ENCODE measurements around the gene MST1. TPM values are rescaled to one million over a fixed set of nuclear protein-coding genes. Genes with fewer than 3 reads are reported as not detected.

Gene MST1
- total RNA-seq, 2 experiments from 2014 or later = 3.8 to 4.7 TPM

GRCh38 chr3:49659756-49660155, 29.5 kb downstream of the MST1 start:
- no peaks in the 10 kb centered on the region for H3K9me3 Mint-ChIP-seq (ENCODE audit: insufficient read depth)
- CTCF ChIA-PET = interaction anchor here (1.5 kb wide), 1 partner anchor 120 kb away, joined by 4 read pairs; no protein-coding TSS in a partner anchor
- H3K27ac Mint-ChIP-seq = no peak overlapping the region
- H3K4me3 Mint-ChIP-seq = no peak overlapping the region
- POLR2A ChIA-PET = no interaction called here
- H3K36me3 Mint-ChIP-seq (ENCODE audit: low read depth) = no peaks in the 10 kb centered on the region
- H3K27me3 Mint-ChIP-seq (ENCODE audit: low read depth) = peaks cover 3% of the 10 kb centered on the region
- ATAC-seq (no peak), DNase-seq (no peak)
- no peaks in the 10 kb centered on the region for H3K4me1 Mint-ChIP-seq (ENCODE audit: low read depth)

GRCh38 chr3:49658711-49659110, 30.6 kb downstream of the MST1 start:
- Mint-ChIP-seq H3K4me1 (ENCODE audit: low read depth) (no peaks in the 10 kb centered on the region), H3K27me3 (ENCODE audit: low read depth) (peaks cover 3% of the 10 kb centered on the region)
- CTCF ChIA-PET = no interaction called here

GRCh38 chr3:49657208-49657915, 31.9 kb downstream of the MST1 start:
- Mint-ChIP-seq H3K4me1 (ENCODE audit: low read depth) (no peaks in the 10 kb centered on the region), H3K27me3 (ENCODE audit: low read depth) (peaks cover 3% of the 10 kb centered on the region), H3K36me3 (ENCODE audit: low read depth) (no peaks in the 10 kb centered on the region), H3K9me3 (ENCODE audit: insufficient read depth) (no peaks in the 10 kb centered on the region), H3K4me3 (no peak overlapping the region), H3K27ac (no peak overlapping the region)
- no peak for DNase-seq
- ATAC-seq = no peak
- ChIA-PET POLR2A (no interaction called here), CTCF (interaction anchor here (1.3 to 3.2 kb wide), 2 partner anchors 14 to 118 kb away, joined by 4 to 12 read pairs; no protein-coding TSS in a partner anchor)

More at GRCh38 chr3:49658711-49659110, 30.6 kb downstream of the MST1 start:
- Mint-ChIP-seq H3K36me3 (ENCODE audit: low read depth) (no peaks in the 10 kb centered on the region), H3K9me3 (ENCODE audit: insufficient read depth) (no peaks in the 10 kb centered on the region), H3K27ac (no peak overlapping the region), H3K4me3 (no peak overlapping the region)
- no peak for ATAC-seq
- POLR2A ChIA-PET = no interaction called here
- no peak for DNase-seq

GRCh38 chr3:49656541-49657112, 32.6 kb downstream of the MST1 start:
- POLR2A ChIA-PET = no interaction called here

GRCh38 chr3:49655731-49656285, 33.5 kb downstream of the MST1 start:
- ATAC-seq = no peak
- peaks cover 3% of the 10 kb centered on the region for H3K27me3 Mint-ChIP-seq (ENCODE audit: low read depth)
- no peaks in the 10 kb centered on the region for H3K9me3 Mint-ChIP-seq (ENCODE audit: insufficient read depth)
- H3K4me1 Mint-ChIP-seq (ENCODE audit: low read depth) = no peaks in the 10 kb centered on the region
- DNase-seq = no peak
- CTCF ChIA-PET = interaction anchor here (0.6 to 3.2 kb wide), 3 partner anchors 16 to 116 kb away, joined by 3 to 12 read pairs (median 3); no protein-coding TSS in a partner anchor
- POLR2A ChIA-PET = no interaction called here
- no peak overlapping the region for H3K4me3 Mint-ChIP-seq
- no peaks in the 10 kb centered on the region for H3K36me3 Mint-ChIP-seq (ENCODE audit: low read depth)
- no peak overlapping the region for H3K27ac Mint-ChIP-seq

More at GRCh38 chr3:49656541-49657112, 32.6 kb downstream of the MST1 start:
- no peaks in the 10 kb centered on the region for H3K4me1 Mint-ChIP-seq (ENCODE audit: low read depth)
- no peaks in the 10 kb centered on the region for H3K36me3 Mint-ChIP-seq (ENCODE audit: low read depth)
- DNase-seq (no peak), ATAC-seq (no peak)
- no peak overlapping the region for H3K4me3 Mint-ChIP-seq
- peaks cover 3% of the 10 kb centered on the region for H3K27me3 Mint-ChIP-seq (ENCODE audit: low read depth)
- H3K9me3 Mint-ChIP-seq (ENCODE audit: insufficient read depth) = no peaks in the 10 kb centered on the region
- CTCF ChIA-PET = interaction anchor here (0.8 to 3.2 kb wide), 2 partner anchors 116 to 117 kb away, joined by 3 to 12 read pairs; no protein-coding TSS in a partner anchor
- H3K27ac Mint-ChIP-seq = no peak overlapping the region

DNA sequence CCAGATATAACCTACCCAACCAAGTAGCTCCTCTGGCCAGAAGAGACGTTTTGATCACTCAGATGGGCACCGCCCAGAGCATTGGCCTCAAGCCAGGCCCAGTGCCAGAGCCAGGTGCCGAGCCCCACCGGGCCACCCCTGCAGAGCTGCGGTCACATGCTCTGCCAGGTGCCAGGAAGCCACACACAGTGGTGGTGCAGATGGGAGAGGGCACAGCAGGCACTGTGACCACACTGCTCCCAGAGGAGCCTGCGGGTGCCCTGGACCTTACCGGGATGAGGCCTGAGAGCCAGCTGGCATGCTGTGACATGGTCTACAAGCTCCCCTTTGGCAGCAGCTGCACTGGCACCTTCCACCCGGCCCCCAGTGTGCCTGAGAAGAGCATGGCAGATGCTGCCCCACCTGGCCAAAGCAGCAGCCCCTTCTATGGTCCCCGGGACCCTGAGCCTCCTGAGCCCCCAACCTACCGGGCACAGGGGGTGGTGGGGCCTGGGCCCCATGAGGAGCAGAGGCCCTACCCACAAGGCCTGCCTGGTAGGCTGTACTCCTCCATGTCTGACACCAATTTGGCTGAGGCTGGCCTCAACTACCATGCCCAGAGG, 34.2 kb downstream of the MST1 start:
- Mint-ChIP-seq H3K4me1 (ENCODE audit: low read depth) (no peaks in the 10 kb centered on the region), H3K27me3 (ENCODE audit: low read depth) (peaks cover 3% of the 10 kb centered on the region), H3K4me3 (no peak overlapping the region), H3K9me3 (ENCODE audit: insufficient read depth) (no peaks in the 10 kb centered on the region), H3K36me3 (ENCODE audit: low read depth) (no peaks in the 10 kb centered on the region), H3K27ac (no peak overlapping the region)
- CTCF ChIA-PET = interaction anchor here (0.6 to 3.2 kb wide), 2 partner anchors 16 to 115 kb away, joined by 3 to 12 read pairs; no protein-coding TSS in a partner anchor
- POLR2A ChIA-PET = no interaction called here
- ATAC-seq = no peak
- DNase-seq = no peak

DNA sequence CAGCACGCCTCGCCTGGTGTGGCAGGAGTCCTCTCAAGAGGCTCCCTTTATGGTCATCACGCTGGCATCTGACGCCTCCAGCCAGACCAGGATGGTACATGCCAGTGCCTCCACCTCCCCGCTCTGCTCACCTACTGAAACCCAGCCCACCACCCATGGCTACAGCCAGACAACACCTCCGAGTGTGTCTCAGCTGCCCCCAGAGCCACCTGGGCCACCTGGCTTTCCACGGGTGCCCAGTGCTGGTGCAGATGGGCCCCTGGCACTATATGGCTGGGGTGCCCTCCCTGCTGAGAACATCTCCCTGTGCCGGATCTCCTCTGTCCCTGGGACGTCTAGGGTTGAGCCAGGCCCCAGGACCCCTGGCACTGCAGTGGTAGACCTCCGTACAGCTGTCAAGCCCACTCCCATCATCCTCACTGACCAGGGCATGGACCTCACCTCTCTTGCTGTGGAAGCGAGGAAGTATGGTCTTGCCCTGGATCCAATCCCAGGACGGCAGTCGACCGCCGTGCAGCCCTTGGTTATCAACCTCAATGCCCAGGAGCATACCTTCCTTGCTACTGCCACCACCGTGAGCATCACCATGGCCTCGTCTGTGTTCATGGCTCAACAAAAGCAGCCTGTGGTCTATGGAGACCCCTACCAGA, 35.0 kb downstream of the MST1 start:
- Mint-ChIP-seq H3K9me3 (ENCODE audit: insufficient read depth) (no peaks in the 10 kb centered on the region), H3K27me3 (ENCODE audit: low read depth) (peaks cover 3% of the 10 kb centered on the region), H3K4me3 (no peak overlapping the region), H3K27ac (no peak overlapping the region), H3K4me1 (ENCODE audit: low read depth) (no peaks in the 10 kb centered on the region), H3K36me3 (ENCODE audit: low read depth) (no peaks in the 10 kb centered on the region)
- ChIA-PET POLR2A (no interaction called here), CTCF (interaction anchor here (3.2 kb wide), 1 partner anchor 115 kb away, joined by 12 read pairs; no protein-coding TSS in a partner anchor)
- ATAC-seq (no peak), DNase-seq (no peak)

- ATAC-seq (no peak), DNase-seq (no peak)
- ChIA-PET CTCF (no interaction called here), POLR2A (no interaction called here)
- Mint-ChIP-seq H3K4me1 (ENCODE audit: low read depth) (no peaks in the 10 kb centered on the region), H3K27ac (no peak overlapping the region), H3K9me3 (ENCODE audit: insufficient read depth) (no peaks in the 10 kb centered on the region), H3K36me3 (ENCODE audit: low read depth) (no peaks in the 10 kb centered on the region), H3K27me3 (ENCODE audit: low read depth) (peaks cover 3% of the 10 kb centered on the region), H3K4me3 (no peak overlapping the region)
Measured at GRCh38 chr3:49653621-49654020, 35.7 kb downstream of the MST1 start.

DNA sequence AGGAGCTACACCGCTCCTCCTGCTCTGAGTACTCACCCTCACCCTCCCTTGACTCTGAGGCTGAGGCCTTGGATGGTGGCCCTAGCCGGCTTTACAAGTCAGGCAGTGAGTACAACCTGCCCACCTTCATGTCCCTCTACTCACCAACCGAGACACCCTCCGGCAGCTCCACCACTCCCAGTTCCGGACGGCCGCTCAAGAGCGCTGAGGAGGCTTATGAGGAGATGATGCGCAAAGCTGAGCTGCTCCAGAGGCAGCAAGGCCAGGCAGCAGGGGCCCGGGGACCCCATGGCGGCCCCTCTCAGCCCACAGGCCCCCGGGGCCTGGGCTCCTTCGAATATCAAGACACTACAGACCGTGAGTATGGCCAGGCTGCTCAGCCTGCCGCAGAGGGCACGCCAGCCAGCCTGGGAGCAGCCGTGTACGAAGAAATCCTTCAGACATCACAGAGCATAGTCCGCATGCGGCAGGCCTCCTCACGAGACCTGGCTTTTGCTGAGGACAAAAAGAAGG, 36.3 kb downstream of the MST1 start:
- POLR2A ChIA-PET = interaction anchor here (0.6 kb wide), 1 partner anchor 1506 kb away, joined by 3 read pairs; no protein-coding TSS in a partner anchor
- ATAC-seq = no peak

GRCh38 chr3:49652218-49652902, 36.9 kb downstream of the MST1 start:
- no peak overlapping the region for H3K27ac Mint-ChIP-seq
- ATAC-seq (no peak), DNase-seq (no peak)
- peaks cover 3% of the 10 kb centered on the region for H3K4me1 Mint-ChIP-seq (ENCODE audit: low read depth)
- ChIA-PET POLR2A (interaction anchor here (0.6 kb wide), 1 partner anchor 1505 kb away, joined by 3 read pairs; no protein-coding TSS in a partner anchor), CTCF (interaction anchor here (1.6 kb wide), 1 partner anchor 113 kb away, joined by 6 read pairs; no protein-coding TSS in a partner anchor)
- H3K9me3 Mint-ChIP-seq (ENCODE audit: insufficient read depth) = no peaks in the 10 kb centered on the region
- H3K36me3 Mint-ChIP-seq (ENCODE audit: low read depth) = no peaks in the 10 kb centered on the region
- no peak overlapping the region for H3K4me3 Mint-ChIP-seq
- peaks cover 3% of the 10 kb centered on the region for H3K27me3 Mint-ChIP-seq (ENCODE audit: low read depth)

More for the DNA sequence above, 36.3 kb downstream of the MST1 start:
- Mint-ChIP-seq H3K4me1 (ENCODE audit: low read depth) (peaks cover 2% of the 10 kb centered on the region), H3K27ac (no peak overlapping the region), H3K36me3 (ENCODE audit: low read depth) (no peaks in the 10 kb centered on the region), H3K27me3 (ENCODE audit: low read depth) (peaks cover 3% of the 10 kb centered on the region), H3K9me3 (ENCODE audit: insufficient read depth) (no peaks in the 10 kb centered on the region), H3K4me3 (no peak overlapping the region)
- CTCF ChIA-PET = interaction anchor here (1.6 kb wide), 1 partner anchor 113 kb away, joined by 6 read pairs; no protein-coding TSS in a partner anchor
- DNase-seq = no peak

DNA sequence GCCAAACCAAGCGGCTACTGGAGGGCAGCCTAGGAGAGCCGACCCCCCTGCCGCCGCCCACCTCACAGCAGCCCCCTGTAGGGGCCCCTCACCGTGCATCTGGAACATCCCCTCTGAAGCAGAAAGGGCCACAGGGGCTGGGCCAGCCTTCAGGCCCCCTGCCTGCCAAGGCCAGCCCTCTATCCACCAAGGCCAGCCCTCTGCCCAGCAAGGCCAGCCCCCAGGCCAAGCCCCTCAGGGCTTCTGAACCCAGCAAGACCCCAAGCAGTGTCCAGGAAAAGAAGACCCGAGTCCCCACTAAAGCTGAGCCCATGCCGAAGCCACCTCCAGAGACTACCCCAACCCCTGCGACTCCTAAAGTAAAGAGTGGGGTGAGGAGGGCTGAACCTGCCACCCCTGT, 38.6 kb downstream of the MST1 start:
- POLR2A ChIA-PET = interaction anchor here (1.1 kb wide), 1 partner anchor 15 kb away, joined by 3 read pairs; no protein-coding TSS in a partner anchor
- no peak for ATAC-seq
- H3K27ac Mint-ChIP-seq = no peak overlapping the region

More for the DNA sequence above, 38.6 kb downstream of the MST1 start:
- CTCF ChIA-PET = no interaction called here
- H3K4me3 Mint-ChIP-seq = no peak overlapping the region
- H3K9me3 Mint-ChIP-seq (ENCODE audit: insufficient read depth) = no peaks in the 10 kb centered on the region
- H3K36me3 Mint-ChIP-seq (ENCODE audit: low read depth) = no peaks in the 10 kb centered on the region
- peaks cover 3% of the 10 kb centered on the region for H3K4me1 Mint-ChIP-seq (ENCODE audit: low read depth)
- DNase-seq = no peak
- no peaks in the 10 kb centered on the region for H3K27me3 Mint-ChIP-seq (ENCODE audit: low read depth)
